Cortex of kidney (tissue), 1 donor: Measurements from ENCODE around the gene DDN.

Experiments used
- DNase-seq: peaks from one replicate; lab custom pipeline; 2025; lab: John Stamatoyannopoulos, UW

DDN gene

DNA sequence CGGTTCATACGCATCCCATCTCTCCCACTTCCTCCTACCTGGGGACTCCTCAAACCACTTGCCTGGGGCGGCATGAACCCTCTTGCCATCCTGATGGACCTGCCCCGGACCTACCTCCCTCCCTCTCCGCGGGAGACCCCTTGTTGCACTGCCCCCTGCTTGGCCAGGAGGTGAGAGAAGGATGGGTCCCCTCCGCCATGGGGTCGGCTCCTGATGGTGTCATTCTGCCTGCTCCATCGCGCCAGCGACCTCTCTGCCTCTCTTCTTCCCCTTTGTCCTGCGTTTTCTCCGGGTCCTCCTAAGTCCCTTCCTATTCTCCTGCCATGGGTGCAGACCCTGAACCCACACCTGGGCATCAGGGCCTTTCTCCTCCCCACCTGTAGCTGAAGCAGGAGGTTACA is 17.4 kb downstream of the DDN start:
- DNase-seq, result no peak

- DNase-seq, result no peak
Measured at GRCh38 chr12:48980953-48981756, 18.0 kb downstream of the DDN start.

DNA sequence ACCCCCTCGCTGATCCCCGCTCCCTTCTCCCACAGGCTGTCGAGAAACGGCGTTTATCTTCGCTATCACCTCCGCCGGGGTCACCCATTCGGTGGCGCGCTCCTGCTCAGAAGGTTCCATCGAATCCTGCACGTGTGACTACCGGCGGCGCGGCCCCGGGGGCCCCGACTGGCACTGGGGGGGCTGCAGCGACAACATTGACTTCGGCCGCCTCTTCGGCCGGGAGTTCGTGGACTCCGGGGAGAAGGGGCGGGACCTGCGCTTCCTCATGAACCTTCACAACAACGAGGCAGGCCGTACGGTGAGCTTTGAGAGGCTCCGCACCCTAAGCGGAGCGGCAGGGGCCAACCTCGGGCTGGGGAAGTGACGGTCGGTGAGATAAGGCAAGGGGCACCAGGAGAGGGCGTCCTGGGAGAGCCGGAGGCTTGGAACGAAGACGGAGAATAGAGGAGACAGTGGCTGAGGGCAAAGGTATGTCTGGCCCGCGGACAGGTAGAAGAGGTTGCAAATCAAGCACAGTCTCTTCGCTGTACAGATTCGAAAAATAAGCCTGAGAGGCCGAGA is 18.7 kb downstream of the DDN start:
- DNase-seq, result no peak

DNA sequence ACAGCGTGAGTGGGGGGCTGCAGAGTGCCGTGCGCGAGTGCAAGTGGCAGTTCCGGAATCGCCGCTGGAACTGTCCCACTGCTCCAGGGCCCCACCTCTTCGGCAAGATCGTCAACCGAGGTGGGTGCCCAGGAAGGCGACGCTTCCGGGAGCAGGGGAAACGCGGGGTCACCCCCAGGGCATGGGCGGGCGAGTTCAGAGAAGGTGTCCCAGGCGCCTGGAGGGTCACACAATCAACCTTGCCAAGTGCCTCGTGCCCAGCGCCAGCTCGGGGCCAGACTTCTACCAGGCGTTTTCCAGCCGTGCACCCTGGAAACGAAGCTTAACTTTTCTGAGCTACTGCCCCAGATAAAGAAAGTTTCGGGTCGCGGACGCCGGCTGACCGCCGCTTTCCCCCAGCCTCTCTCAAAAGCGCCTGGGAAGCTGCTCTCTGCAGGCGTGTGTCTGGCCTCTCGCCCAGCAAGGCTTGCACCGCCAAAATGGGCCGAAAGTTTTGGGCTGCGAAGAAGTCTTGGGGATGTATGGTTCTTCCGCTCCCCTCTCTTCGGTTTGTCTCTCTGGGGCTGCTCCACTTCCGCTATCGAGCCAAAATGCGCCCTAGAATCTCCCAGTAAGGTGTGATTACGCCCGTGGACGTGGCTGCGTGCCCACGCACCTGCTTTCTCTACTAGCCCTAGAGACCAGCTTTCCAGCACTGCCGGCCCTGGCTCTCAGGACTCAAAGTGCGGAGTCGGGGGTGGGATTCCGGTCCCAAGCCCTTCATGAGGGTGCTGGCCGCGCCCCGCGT is 19.4 kb downstream of the DDN start:
- DNase-seq, result no peak

GRCh38 chr12:48978741-48979601 is 20.2 kb downstream of the DDN start:
- DNase-seq, result no peak

- DNase-seq, result no peak
Measured at GRCh38 chr12:48978291-48978740, 20.9 kb downstream of the DDN start, which contains the start of gene WNT1. Gene WNT1, plus strand, starts transcription at chr12:48978322. Its CDS starts 329 bp downstream, at chr12:48978651.

- no peak for DNase-seq
Measured at GRCh38 chr12:48977290-48978281, 21.6 kb downstream of the DDN start.

- DNase-seq, result no peak
Measured at GRCh38 chr12:48973941-48974673, 25.1 kb downstream of the DDN start.

- DNase-seq, result no peak
Measured at GRCh38 chr12:48973531-48973930, 25.6 kb downstream of the DDN start.

DNA sequence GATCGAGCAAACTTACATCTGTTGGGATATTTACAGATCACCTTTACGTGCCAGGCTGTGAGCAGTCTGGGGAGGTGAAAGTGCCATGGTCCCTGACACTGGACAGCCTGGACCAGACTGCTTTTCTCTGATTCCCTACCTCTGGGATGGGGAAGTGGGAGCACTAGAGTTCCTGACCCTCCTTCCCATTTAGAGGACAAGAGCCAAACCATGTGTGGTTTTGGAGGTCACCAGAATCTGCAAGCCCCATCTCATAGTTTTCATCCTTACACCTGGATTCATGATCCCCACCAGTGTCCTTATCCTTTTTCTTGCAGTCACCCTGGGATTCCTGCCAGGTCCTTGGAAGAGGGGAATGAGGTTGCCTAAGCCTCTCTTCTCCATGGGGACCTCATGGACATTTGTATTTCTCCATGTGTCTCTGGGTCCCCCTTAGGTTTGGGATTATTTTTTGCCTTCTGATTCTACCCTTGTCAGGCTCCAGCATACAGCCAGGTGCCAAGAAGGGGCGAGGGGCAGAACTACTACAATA is 26.2 kb downstream of the DDN start:
- DNase-seq, result no peak

DNA sequence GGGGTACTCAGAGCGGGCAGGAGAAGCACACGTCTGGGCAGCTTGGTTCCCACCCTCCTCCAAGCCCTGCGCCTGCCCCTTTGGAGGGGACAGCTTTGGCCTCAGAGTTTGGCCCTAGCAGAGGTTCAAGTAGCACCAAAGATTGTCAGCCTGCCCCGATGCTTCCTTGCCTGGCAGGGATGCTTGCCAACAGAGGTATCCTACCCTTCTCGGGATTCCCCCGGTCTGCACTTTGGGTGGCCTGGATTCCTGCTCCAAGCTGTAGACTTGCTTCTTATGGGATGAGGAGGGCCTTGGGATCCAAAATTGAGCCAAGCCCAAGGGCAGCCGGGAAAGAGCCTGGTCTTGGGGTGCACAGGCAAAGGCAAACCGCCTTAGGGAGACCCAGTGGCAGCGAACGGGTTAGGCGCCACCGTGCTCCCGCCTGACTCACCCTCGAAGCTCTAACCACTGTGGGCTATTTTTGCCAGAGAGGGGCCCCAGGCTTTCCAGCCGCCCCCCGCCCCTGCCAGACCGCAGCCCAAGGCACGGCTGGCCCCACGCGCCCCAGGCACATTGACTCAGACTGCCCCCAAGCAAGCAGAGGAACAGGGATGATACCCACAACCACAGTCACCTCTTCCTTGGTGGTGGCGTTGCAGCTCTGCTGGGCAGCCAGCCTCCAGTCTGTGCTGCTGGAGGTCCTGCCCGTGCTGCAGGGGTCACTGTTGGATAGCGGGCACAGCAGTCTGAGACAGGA is 26.8 kb downstream of the DDN start:
- DNase-seq, result no peak

DNA sequence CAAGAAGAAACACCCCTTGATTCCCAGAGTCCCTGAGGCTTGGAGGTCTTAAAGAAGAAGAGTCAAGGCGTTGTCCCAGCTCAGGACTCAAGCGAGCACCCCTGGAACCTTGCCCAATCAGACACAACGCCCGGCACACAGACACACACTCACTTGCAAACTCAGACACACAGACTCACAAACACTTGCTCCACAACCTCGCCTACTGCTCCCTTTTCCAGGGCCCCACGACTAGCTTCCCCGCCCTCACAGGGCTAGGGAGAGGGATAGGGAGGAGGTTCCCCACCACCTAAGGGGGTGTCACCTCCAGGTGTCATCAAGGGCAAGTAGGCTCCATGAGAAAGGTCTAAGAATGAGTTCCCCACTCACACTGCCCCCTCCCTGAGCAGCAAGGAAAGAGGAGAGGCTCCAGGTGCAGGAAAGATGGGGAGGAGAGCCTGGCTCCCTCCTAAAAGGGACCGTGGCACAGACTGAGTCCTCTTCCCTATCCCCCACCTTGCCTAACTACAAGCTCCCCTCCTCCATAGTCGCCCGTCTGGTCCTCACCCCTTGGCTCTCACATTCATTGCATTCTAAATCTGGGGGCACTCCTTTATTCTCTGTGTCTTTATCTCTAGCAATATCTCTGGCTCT is 28.4 kb downstream of the DDN start:
- no peak for DNase-seq

- no peak for DNase-seq
Measured at GRCh38 chr12:48969833-48970701, 29.1 kb downstream of the DDN start.

DNA sequence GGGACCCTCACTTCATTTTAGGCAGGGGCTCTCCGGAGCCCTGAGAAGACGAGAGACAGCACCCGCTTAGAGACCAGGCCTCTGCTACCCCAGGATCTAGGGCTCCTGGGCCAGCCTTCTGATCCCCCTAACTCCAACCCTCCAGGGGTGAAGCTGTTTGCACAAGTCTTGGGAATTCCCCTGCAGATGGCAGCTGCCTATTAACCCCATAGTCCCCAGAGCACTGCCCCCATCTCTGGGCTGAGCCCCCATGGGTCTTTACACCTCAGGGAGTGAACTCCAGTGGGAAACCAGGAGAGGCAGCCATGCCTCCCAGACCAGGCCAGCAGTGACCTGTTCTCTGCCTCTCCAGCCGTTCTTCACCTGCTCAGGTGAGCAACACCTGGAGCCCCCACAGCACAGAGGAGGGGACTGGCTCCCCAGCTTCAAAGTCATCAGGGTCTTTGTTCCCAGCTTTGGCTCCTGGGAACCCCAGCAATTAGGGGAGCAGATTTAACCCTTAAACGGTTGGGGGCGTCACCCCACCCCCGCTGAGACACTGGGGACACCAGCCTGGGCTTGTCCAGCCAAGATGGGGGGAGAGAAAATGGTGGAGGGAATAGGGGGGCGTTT is 29.9 kb downstream of the DDN start:
- DNase-seq, result no peak

GRCh38 chr12:48968467-48968866 is 30.7 kb downstream of the DDN start:
- DNase-seq, result no peak

- DNase-seq, result no peak
Measured at GRCh38 chr12:48967991-48968390, 31.2 kb downstream of the DDN start.
